ENCODE results near the gene LGALS3BP. TPM values are rescaled to one million over a fixed set of nuclear protein-coding genes. Genes with fewer than 3 reads are reported as not detected.

LGALS3BP gene
- polyA plus RNA-seq, 4 donors: 181 to 361 (median 290) TPM

GRCh38 chr17:78940708-78941107, 39.0 kb downstream of the LGALS3BP start:
- FAIRE-seq: no peak
- Histone ChIP-seq H3K27me3 (ENCODE audit: control insufficient read depth in 3 of 3, insufficient read depth in 3 of 3, low read length in 3 of 3) (no peaks in the 10 kb centered on the region), H3K36me3 (ENCODE audit: control insufficient read depth in 3 of 3, insufficient read depth in 2 of 3, low read depth in 1 of 3, low read length in 3 of 3) (no peaks in the 10 kb centered on the region), H3K9me3 (ENCODE audit: control insufficient read depth in 2 of 2, insufficient read depth in 1 of 2, low read depth in 1 of 2, low read length in 1 of 2) (no peaks in the 10 kb centered on the region), H3K4me3 (ENCODE audit: low read depth in 1 of 3, low read length in 3 of 3) (no peak overlapping the region), H3K27ac (ENCODE audit: low read depth in 1 of 3, low read length in 2 of 3) (peak overlapping the region in 2 of 3 donors; percentile 23 to 38), H3K4me1 (ENCODE audit: control insufficient read depth in 3 of 3, insufficient read depth in 2 of 3, low read depth in 1 of 3, low read length in 2 of 3) (peaks cover 0 to 2% (median 0%) of the 10 kb centered on the region in 3 donors)
- WGBS, 3 donors: 72 to 79% (median 73%) methylated on average over 6 of the region's 6 CpGs
- DNase-seq: no peak

GRCh38 chr17:78940258-78940657, 39.5 kb downstream of the LGALS3BP start:
- peaks cover 0 to 4% (median 0%) of the 10 kb centered on the region in 3 donors for H3K4me1 ChIP-seq (ENCODE audit: control insufficient read depth in 3 of 3, insufficient read depth in 2 of 3, low read depth in 1 of 3, low read length in 2 of 3)
- 70 to 89% (median 83%) methylated on average over 5 of the region's 5 CpGs for WGBS, 3 donors
- peak overlapping the region in 1 of 3 donors; percentile 29 for H3K27ac ChIP-seq (ENCODE audit: low read depth in 1 of 3, low read length in 2 of 3)
- H3K4me3 ChIP-seq (ENCODE audit: low read depth in 1 of 3, low read length in 3 of 3): no peak overlapping the region
- H3K9me3 ChIP-seq (ENCODE audit: control insufficient read depth in 2 of 2, insufficient read depth in 1 of 2, low read depth in 1 of 2, low read length in 1 of 2): no peaks in the 10 kb centered on the region
- FAIRE-seq: no peak
- peaks cover 0 to 2% (median 0%) of the 10 kb centered on the region in 3 donors for H3K27me3 ChIP-seq (ENCODE audit: control insufficient read depth in 3 of 3, insufficient read depth in 3 of 3, low read length in 3 of 3)
- no peaks in the 10 kb centered on the region for H3K36me3 ChIP-seq (ENCODE audit: control insufficient read depth in 3 of 3, insufficient read depth in 2 of 3, low read depth in 1 of 3, low read length in 3 of 3)
- DNase-seq: no peak

GRCh38 chr17:78939615-78940014, 40.1 kb downstream of the LGALS3BP start:
- peaks cover 0 to 6% (median 0%) of the 10 kb centered on the region in 3 donors for H3K27me3 ChIP-seq (ENCODE audit: control insufficient read depth in 3 of 3, insufficient read depth in 3 of 3, low read length in 3 of 3)
- H3K27ac ChIP-seq (ENCODE audit: low read depth in 1 of 3, low read length in 2 of 3): peak overlapping the region in 1 of 3 donors; percentile 29
- WGBS, 3 donors: 75 to 89% (median 83%) methylated on average over 6 of the region's 6 CpGs
- peaks cover 0 to 11% (median 0%) of the 10 kb centered on the region in 3 donors for H3K4me1 ChIP-seq (ENCODE audit: control insufficient read depth in 3 of 3, insufficient read depth in 2 of 3, low read depth in 1 of 3, low read length in 2 of 3)
- DNase-seq: no peak
- no peak for FAIRE-seq
- H3K9me3 ChIP-seq (ENCODE audit: control insufficient read depth in 2 of 2, insufficient read depth in 1 of 2, low read depth in 1 of 2, low read length in 1 of 2): no peaks in the 10 kb centered on the region
- H3K4me3 ChIP-seq (ENCODE audit: low read depth in 1 of 3, low read length in 3 of 3): no peak overlapping the region
- no peaks in the 10 kb centered on the region for H3K36me3 ChIP-seq (ENCODE audit: control insufficient read depth in 3 of 3, insufficient read depth in 2 of 3, low read depth in 1 of 3, low read length in 3 of 3)

GRCh38 chr17:78937561-78937960, 42.2 kb downstream of the LGALS3BP start:
- peaks cover 0 to 6% (median 0%) of the 10 kb centered on the region in 3 donors for H3K27me3 ChIP-seq (ENCODE audit: control insufficient read depth in 3 of 3, insufficient read depth in 3 of 3, low read length in 3 of 3)
- no peaks in the 10 kb centered on the region for H3K9me3 ChIP-seq (ENCODE audit: control insufficient read depth in 2 of 2, insufficient read depth in 1 of 2, low read depth in 1 of 2, low read length in 1 of 2)
- DNase-seq: no peak
- WGBS, 3 donors: 72 to 79% (median 77%) methylated on average over 11 of the region's 11 CpGs
- H3K36me3 ChIP-seq (ENCODE audit: control insufficient read depth in 3 of 3, insufficient read depth in 2 of 3, low read depth in 1 of 3, low read length in 3 of 3): no peaks in the 10 kb centered on the region
- no peak overlapping the region for H3K27ac ChIP-seq (ENCODE audit: low read depth in 1 of 3, low read length in 2 of 3)
- peaks cover 0 to 21% (median 0%) of the 10 kb centered on the region in 3 donors for H3K4me1 ChIP-seq (ENCODE audit: control insufficient read depth in 3 of 3, insufficient read depth in 2 of 3, low read depth in 1 of 3, low read length in 2 of 3)
- FAIRE-seq: no peak
- no peak overlapping the region for H3K4me3 ChIP-seq (ENCODE audit: low read depth in 1 of 3, low read length in 3 of 3)

- H3K4me1 ChIP-seq (ENCODE audit: control insufficient read depth in 3 of 3, insufficient read depth in 2 of 3, low read depth in 1 of 3, low read length in 2 of 3): peaks cover 0 to 21% (median 0%) of the 10 kb centered on the region in 3 donors
- no peak for FAIRE-seq
- no peak overlapping the region for H3K4me3 ChIP-seq (ENCODE audit: low read depth in 1 of 3, low read length in 3 of 3)
- no peaks in the 10 kb centered on the region for H3K9me3 ChIP-seq (ENCODE audit: control insufficient read depth in 2 of 2, insufficient read depth in 1 of 2, low read depth in 1 of 2, low read length in 1 of 2)
- 55 to 63% (median 61%) methylated on average over 33 of the region's 33 CpGs for whole genome bisulfite sequencing, 3 donors
- peak in 1 of 2 donors; percentile 38 for DNase-seq
- no peaks in the 10 kb centered on the region for H3K36me3 ChIP-seq (ENCODE audit: control insufficient read depth in 3 of 3, insufficient read depth in 2 of 3, low read depth in 1 of 3, low read length in 3 of 3)
- peaks cover 0 to 6% (median 0%) of the 10 kb centered on the region in 3 donors for H3K27me3 ChIP-seq (ENCODE audit: control insufficient read depth in 3 of 3, insufficient read depth in 3 of 3, low read length in 3 of 3)
- peak overlapping the region in 2 of 3 donors; percentile 76 to 81 for H3K27ac ChIP-seq (ENCODE audit: low read depth in 1 of 3, low read length in 2 of 3)
These were observed 44.1 kb downstream of the LGALS3BP start for GRCh38 chr17:78935419-78936323.

- Histone ChIP-seq H3K4me1 (ENCODE audit: control insufficient read depth in 3 of 3, insufficient read depth in 2 of 3, low read depth in 1 of 3, low read length in 2 of 3) (peaks cover 0 to 21% (median 0%) of the 10 kb centered on the region in 3 donors), H3K9me3 (ENCODE audit: control insufficient read depth in 2 of 2, insufficient read depth in 1 of 2, low read depth in 1 of 2, low read length in 1 of 2) (no peaks in the 10 kb centered on the region), H3K36me3 (ENCODE audit: control insufficient read depth in 3 of 3, insufficient read depth in 2 of 3, low read depth in 1 of 3, low read length in 3 of 3) (no peaks in the 10 kb centered on the region), H3K27me3 (ENCODE audit: control insufficient read depth in 3 of 3, insufficient read depth in 3 of 3, low read length in 3 of 3) (peaks cover 0 to 6% (median 0%) of the 10 kb centered on the region in 3 donors), H3K4me3 (ENCODE audit: low read depth in 1 of 3, low read length in 3 of 3) (no peak overlapping the region), H3K27ac (ENCODE audit: low read depth in 1 of 3, low read length in 2 of 3) (peak overlapping the region in 2 of 3 donors; percentile 76 to 81)
- WGBS, 3 donors: 74 to 82% (median 79%) methylated on average over 19 of the region's 19 CpGs
- DNase-seq (no peak), FAIRE-seq (no peak)
These were observed 44.9 kb downstream of the LGALS3BP start for GRCh38 chr17:78934681-78935418.

- peaks cover 0 to 6% (median 0%) of the 10 kb centered on the region in 3 donors for H3K27me3 ChIP-seq (ENCODE audit: control insufficient read depth in 3 of 3, insufficient read depth in 3 of 3, low read length in 3 of 3)
- peak overlapping the region in 2 of 3 donors; percentile 76 to 81 for H3K27ac ChIP-seq (ENCODE audit: low read depth in 1 of 3, low read length in 2 of 3)
- no peaks in the 10 kb centered on the region for H3K36me3 ChIP-seq (ENCODE audit: control insufficient read depth in 3 of 3, insufficient read depth in 2 of 3, low read depth in 1 of 3, low read length in 3 of 3)
- DNase-seq (peak; percentile 63 to 73), FAIRE-seq (no peak)
- H3K9me3 ChIP-seq (ENCODE audit: control insufficient read depth in 2 of 2, insufficient read depth in 1 of 2, low read depth in 1 of 2, low read length in 1 of 2): no peaks in the 10 kb centered on the region
- 20 to 28% (median 25%) methylated on average over 13 to 16 of the region's 16 CpGs for WGBS, 3 donors
- no peak overlapping the region for H3K4me3 ChIP-seq (ENCODE audit: low read depth in 1 of 3, low read length in 3 of 3)
- peaks cover 0 to 21% (median 0%) of the 10 kb centered on the region in 3 donors for H3K4me1 ChIP-seq (ENCODE audit: control insufficient read depth in 3 of 3, insufficient read depth in 2 of 3, low read depth in 1 of 3, low read length in 2 of 3)
These were observed 45.7 kb downstream of the LGALS3BP start for GRCh38 chr17:78933959-78934568.

Measured in small intestine (tissue), 7 donors.